ENCODE results near the gene OAT. TPM values are rescaled to one million over a fixed set of nuclear protein-coding genes. Genes with fewer than 3 reads are reported as not detected.

OAT gene
- polyA plus RNA-seq, 1 of the 3 experiments (the other 2 are of a cell fraction) = 65.7 TPM

DNA sequence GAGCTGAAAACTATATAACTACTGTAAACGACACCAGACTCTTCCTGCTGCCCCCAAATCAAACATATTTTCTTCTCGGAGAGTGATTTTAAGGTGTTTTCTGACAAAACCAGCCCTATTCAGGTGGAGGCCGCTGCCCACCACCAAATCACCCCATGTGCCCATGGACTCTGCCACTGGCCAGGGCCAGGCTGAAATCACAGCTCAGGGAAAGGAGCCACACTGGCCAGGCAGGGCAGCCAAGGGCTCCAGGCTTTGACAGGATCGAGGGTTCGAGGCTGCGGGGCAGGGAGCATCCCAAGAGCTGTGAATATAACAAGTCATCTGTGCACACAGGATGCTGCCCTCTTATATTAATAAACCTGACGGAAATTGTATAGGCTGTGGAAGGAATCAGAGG is 48.3 kb downstream of the OAT start:
- H3K4me3 ChIP-seq (ENCODE audit: low read depth in 2 of 2, low read length in 1 of 2) = no peak overlapping the region
- no peaks in the 10 kb centered on the region for H3K36me3 ChIP-seq (replicated peaks in 1 of 2; ENCODE audit: control insufficient read depth in 1 of 2, insufficient read depth in 2 of 2, low read length in 1 of 2)
- no peaks in the 10 kb centered on the region for H3K4me1 ChIP-seq (ENCODE audit: control insufficient read depth in 1 of 2, insufficient read depth in 2 of 2, low read depth in 1 of 2, low read length in 1 of 2)
- H3K79me2 ChIP-seq (ENCODE audit: insufficient read depth) = no peaks in the 10 kb centered on the region
- ChIA-PET POLR2A (no interaction called here), CTCF (interaction anchor here (1.0 to 1.7 kb wide), 5 partner anchors 19 to 376 kb away, joined by 3 to 4 read pairs (median 3); no protein-coding TSS in a partner anchor)
- H3K4me2 ChIP-seq = no peak overlapping the region
- H3K27me3 ChIP-seq (ENCODE audit: insufficient read depth) = no peaks in the 10 kb centered on the region
- H3K9me3 ChIP-seq = no peaks in the 10 kb centered on the region
- no peaks in the 10 kb centered on the region for H4K20me1 ChIP-seq (ENCODE audit: insufficient read depth)
- no peaks in the 10 kb centered on the region for H3K9me2 ChIP-seq
- WGBS (ENCODE audit: low lambda C conversion rate) = 51% methylated on average over 7 of the region's 7 CpGs
- DNase-seq = no peak
- no peak overlapping the region for H2AFZ ChIP-seq (ENCODE audit: low read depth)
- no peak overlapping the region for H3K9ac ChIP-seq
- no peak overlapping the region for H3K27ac ChIP-seq (ENCODE audit: low read depth in 2 of 2, low read length in 1 of 2)
- no peak for TF ChIP-seq NFIC (IDR thresholded peaks at IDR 0.05; ENCODE audit: borderline replicate concordance)
- no peak for TF ChIP-seq TCF12 (IDR thresholded peaks at IDR 0.05)
- no peak for TF ChIP-seq CHD2 (IDR thresholded peaks at IDR 0.05; ENCODE audit: low read length, partially characterized antibody)
- TF ChIP-seq, protein P1, sequence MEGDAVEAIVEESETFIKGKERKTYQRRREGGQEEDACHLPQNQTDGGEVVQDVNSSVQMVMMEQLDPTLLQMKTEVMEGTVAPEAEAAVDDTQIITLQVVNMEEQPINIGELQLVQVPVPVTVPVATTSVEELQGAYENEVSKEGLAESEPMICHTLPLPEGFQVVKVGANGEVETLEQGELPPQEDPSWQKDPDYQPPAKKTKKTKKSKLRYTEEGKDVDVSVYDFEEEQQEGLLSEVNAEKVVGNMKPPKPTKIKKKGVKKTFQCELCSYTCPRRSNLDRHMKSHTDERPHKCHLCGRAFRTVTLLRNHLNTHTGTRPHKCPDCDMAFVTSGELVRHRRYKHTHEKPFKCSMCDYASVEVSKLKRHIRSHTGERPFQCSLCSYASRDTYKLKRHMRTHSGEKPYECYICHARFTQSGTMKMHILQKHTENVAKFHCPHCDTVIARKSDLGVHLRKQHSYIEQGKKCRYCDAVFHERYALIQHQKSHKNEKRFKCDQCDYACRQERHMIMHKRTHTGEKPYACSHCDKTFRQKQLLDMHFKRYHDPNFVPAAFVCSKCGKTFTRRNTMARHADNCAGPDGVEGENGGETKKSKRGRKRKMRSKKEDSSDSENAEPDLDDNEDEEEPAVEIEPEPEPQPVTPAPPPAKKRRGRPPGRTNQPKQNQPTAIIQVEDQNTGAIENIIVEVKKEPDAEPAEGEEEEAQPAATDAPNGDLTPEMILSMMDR (IDR thresholded peaks at IDR 0.05) = no peak
- TF ChIP-seq, protein P2, sequence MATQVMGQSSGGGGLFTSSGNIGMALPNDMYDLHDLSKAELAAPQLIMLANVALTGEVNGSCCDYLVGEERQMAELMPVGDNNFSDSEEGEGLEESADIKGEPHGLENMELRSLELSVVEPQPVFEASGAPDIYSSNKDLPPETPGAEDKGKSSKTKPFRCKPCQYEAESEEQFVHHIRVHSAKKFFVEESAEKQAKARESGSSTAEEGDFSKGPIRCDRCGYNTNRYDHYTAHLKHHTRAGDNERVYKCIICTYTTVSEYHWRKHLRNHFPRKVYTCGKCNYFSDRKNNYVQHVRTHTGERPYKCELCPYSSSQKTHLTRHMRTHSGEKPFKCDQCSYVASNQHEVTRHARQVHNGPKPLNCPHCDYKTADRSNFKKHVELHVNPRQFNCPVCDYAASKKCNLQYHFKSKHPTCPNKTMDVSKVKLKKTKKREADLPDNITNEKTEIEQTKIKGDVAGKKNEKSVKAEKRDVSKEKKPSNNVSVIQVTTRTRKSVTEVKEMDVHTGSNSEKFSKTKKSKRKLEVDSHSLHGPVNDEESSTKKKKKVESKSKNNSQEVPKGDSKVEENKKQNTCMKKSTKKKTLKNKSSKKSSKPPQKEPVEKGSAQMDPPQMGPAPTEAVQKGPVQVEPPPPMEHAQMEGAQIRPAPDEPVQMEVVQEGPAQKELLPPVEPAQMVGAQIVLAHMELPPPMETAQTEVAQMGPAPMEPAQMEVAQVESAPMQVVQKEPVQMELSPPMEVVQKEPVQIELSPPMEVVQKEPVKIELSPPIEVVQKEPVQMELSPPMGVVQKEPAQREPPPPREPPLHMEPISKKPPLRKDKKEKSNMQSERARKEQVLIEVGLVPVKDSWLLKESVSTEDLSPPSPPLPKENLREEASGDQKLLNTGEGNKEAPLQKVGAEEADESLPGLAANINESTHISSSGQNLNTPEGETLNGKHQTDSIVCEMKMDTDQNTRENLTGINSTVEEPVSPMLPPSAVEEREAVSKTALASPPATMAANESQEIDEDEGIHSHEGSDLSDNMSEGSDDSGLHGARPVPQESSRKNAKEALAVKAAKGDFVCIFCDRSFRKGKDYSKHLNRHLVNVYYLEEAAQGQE (IDR thresholded peaks at IDR 0.05; ENCODE audit: low read depth, low read length) = no peak
- TF ChIP-seq, protein P3, sequence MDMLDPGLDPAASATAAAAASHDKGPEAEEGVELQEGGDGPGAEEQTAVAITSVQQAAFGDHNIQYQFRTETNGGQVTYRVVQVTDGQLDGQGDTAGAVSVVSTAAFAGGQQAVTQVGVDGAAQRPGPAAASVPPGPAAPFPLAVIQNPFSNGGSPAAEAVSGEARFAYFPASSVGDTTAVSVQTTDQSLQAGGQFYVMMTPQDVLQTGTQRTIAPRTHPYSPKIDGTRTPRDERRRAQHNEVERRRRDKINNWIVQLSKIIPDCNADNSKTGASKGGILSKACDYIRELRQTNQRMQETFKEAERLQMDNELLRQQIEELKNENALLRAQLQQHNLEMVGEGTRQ (IDR thresholded peaks at IDR 0.05; ENCODE audit: borderline replicate concordance, low read depth, low read length) = no peak
- TF ChIP-seq NRF1 (IDR thresholded peaks at IDR 0.05; ENCODE audit: low read depth, low read length) = no peak
- TF ChIP-seq FOXJ3 (CRISPR knock-in tag; IDR thresholded peaks at IDR 0.05) = no peak
- no peak for TF ChIP-seq GATA2 (CRISPR knock-in tag; IDR thresholded peaks at IDR 0.05)
- TF ChIP-seq, protein P4, sequence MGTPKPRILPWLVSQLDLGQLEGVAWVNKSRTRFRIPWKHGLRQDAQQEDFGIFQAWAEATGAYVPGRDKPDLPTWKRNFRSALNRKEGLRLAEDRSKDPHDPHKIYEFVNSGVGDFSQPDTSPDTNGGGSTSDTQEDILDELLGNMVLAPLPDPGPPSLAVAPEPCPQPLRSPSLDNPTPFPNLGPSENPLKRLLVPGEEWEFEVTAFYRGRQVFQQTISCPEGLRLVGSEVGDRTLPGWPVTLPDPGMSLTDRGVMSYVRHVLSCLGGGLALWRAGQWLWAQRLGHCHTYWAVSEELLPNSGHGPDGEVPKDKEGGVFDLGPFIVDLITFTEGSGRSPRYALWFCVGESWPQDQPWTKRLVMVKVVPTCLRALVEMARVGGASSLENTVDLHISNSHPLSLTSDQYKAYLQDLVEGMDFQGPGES (IDR thresholded peaks at IDR 0.05; ENCODE audit: low read depth, low read length) = no peak
- no peak for TF ChIP-seq MXI1 (IDR thresholded peaks at IDR 0.05; ENCODE audit: low read depth, low read length)
- no peak for TF ChIP-seq RFX5 (IDR thresholded peaks at IDR 0.05; ENCODE audit: low read length)
- TF ChIP-seq, protein P5, sequence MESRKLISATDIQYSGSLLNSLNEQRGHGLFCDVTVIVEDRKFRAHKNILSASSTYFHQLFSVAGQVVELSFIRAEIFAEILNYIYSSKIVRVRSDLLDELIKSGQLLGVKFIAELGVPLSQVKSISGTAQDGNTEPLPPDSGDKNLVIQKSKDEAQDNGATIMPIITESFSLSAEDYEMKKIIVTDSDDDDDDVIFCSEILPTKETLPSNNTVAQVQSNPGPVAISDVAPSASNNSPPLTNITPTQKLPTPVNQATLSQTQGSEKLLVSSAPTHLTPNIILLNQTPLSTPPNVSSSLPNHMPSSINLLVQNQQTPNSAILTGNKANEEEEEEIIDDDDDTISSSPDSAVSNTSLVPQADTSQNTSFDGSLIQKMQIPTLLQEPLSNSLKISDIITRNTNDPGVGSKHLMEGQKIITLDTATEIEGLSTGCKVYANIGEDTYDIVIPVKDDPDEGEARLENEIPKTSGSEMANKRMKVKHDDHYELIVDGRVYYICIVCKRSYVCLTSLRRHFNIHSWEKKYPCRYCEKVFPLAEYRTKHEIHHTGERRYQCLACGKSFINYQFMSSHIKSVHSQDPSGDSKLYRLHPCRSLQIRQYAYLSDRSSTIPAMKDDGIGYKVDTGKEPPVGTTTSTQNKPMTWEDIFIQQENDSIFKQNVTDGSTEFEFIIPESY (IDR thresholded peaks at IDR 0.05; ENCODE audit: borderline replicate concordance, low read depth) = no peak
- no peaks in the 10 kb centered on the region for H3F3A ChIP-seq (replicated peaks; ENCODE audit: insufficient read depth)

All from SK-N-SH (cell line).